Erythroblast (primary cell): ENCODE results near the gene MYNN.

Source experiments
- DNase-seq, 2 experiments: peaks; one replicate each; lab custom pipeline; 2025; lab: John Stamatoyannopoulos, UW
- GATA1 ChIP-seq: IDR thresholded peaks from 2 replicates; pipeline ENCODE4 v1.6.1; 2011; ENCODE audit warnings: low read depth, mild to moderate bottlenecking, control low read depth, low read length, moderate library complexity
- POLR2A ChIP-seq: IDR thresholded peaks from 2 replicates; pipeline ENCODE4 v1.6.1; 2011; ENCODE audit warnings: mild to moderate bottlenecking, low read length

Gene MYNN

GRCh38 chr3:169764882-169765612 is 8.1 kb upstream of the MYNN start, which contains the start of gene TERC:
TERC (minus strand) TSS chr3:169765060.
- no peak for TF ChIP-seq GATA1
- TF ChIP-seq POLR2A, result peak; percentile 95
- peak; percentile 91 to 92 for DNase-seq

DNA sequence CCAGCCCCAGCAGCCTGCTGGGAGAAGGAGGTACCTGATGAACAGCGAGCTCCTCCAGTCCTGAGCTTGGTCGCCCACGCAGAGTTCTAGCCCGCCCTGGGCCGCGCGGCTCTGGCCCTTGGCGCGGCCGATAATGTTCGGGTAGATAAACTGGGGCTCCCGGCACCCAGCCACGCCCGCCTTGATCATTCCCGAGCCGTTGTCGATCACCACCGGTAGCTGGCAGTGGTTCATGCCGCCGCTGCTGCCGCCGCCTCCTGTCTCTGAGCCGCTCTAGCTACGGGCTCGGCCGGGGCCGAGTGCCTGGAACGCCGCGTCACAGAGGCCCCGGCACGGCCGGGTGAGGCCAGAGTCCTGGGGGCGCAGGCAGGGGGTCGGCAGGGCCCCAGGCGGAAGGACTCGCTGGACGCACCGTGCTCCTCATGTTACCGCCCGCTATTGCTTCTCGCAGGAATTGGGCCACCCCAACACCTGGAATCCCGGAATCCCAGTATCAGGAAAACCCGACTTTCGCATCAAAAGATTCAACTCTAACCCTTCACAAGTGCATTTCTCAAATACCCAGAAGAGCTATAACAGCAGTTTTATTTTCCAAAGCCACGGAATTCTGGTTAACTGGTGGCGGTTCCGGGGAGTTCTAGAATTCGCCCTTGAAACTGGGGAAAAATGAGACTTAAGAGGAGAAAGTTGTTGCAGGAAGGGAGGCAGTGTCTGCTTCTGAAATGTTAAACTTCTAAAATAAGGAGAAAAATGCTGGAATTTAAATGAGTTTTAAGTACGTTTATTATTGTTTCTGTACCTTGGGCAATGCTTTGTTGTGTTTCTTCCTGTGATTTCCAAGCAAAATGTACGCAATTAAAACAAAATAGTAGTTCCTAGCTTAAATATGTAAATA is 3.7 kb upstream of the MYNN start, which contains the start of gene ACTRT3:
TSS of gene ACTRT3 (minus strand) at position 275 of the 895 bp plus-strand sequence. CDS start at position 234, 41 bp downstream.
- no peak for TF ChIP-seq GATA1
- TF ChIP-seq POLR2A, result peak; percentile 83
- peak; percentile 89 to 90 for DNase-seq

DNA sequence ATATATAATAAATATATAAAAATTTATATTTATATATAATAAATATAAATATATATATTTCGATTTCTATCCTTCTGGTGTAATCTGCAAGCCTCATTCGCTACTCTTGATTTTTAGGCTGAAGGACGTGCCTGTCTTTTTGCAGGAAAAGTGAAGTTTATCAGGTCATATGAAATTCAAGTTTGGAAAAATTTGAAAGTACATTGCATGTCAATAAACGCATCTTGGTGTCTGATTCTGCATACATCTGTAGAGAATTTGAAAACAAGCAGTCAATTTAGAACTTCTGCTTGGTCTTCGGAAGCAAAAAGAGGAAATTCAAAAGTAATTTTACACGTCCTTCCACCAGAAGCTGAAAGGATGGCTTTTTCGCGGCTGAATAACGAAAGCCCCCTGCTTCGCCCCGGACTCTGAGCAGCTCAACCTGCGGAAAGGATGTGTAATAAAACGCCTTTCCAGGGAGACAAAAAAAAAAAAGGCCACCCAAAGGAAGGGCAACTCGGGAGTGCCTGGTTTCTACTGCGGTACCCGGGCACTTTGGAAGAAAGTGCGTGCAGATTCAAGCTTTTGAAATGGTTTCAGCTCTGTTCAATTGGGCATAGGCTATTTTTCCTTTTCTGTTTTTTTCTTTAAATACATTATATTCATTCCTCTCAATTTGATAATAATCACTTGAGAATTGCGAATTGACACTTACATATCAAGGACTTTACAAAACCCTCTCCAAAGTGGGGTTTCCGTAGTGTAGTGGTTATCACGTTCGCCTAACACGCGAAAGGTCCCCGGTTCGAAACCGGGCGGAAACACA is 1.5 kb upstream of the MYNN start:
- TF ChIP-seq GATA1, result no peak
- TF ChIP-seq POLR2A, result peak; percentile 66
- DNase-seq, result peak; percentile 90 to 95

DNA sequence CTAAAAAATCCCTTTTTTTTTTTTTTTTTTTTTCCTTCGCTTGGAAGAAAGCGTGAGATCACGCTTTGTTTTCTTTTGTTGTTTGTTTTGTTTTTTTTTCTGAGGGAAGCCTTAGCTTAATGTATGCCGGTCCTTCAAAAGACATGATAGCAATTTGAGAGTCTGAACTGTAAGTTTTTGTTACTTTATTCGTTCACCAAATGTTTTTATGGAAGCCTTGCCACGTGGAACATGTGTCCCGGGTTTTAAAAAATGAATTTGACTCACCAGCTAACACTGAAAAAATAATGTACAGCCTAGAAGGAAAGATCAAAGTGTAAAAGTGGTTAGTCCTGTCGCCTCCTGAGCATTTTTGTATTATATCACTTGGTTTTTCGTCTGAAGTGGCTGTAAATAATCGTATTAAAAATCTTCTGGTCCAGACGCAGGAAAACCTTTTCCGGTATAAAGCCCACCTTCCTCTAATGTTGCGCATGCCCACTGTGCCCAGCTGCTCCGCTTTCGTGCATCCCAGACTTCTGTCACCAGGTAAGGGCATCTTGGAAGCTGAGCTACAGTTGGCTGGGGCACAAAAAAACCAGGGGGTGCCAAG is 795 bp upstream of the MYNN start:
- no peak for TF ChIP-seq POLR2A
- no peak for TF ChIP-seq GATA1
- DNase-seq, result peak; percentile 80 to 89

DNA sequence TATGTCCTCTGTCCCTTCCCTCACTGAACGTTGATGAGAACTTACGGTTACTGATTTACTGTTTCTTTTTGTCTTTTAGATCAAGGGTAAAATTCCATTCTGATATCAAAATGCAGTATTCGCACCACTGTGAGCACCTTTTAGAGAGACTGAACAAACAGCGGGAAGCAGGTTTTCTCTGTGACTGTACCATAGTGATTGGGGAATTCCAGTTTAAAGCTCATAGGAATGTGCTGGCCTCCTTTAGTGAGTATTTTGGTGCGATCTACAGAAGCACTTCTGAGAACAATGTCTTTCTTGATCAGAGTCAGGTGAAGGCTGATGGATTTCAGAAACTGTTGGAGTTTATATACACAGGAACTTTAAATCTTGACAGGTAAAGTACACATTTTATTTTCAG is 990 bp downstream of the MYNN start:
- TF ChIP-seq GATA1, result no peak
- TF ChIP-seq POLR2A, result no peak
- DNase-seq, result peak in 1 of 2 experiments; percentile 49

- no peak for DNase-seq
- no peak for TF ChIP-seq GATA1
- no peak for TF ChIP-seq POLR2A
These were observed 4.6 kb downstream of the MYNN start for GRCh38 chr3:169777822-169778221.

DNA sequence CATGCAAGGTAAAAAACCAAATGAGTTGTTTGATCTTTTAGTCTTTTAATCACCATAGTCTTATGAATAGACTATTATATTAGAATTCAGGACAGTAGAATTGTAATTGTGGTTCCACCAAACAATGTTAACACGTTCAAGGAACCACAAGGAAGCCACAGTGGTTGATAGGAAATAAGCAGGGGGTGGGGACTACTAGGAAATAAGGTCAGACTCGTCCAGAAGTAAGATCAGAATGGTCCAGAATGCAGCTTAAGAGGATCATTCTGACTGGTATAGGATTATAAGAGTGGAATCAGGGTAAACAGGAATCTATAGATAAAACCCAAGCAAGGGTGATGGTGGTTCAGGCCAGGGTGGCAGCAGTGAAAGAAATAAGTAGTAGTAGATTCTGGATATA is 7.5 kb downstream of the MYNN start:
- peak in 1 of 2 experiments; percentile 79 for DNase-seq
- no peak for TF ChIP-seq POLR2A
- TF ChIP-seq GATA1, result no peak

DNA sequence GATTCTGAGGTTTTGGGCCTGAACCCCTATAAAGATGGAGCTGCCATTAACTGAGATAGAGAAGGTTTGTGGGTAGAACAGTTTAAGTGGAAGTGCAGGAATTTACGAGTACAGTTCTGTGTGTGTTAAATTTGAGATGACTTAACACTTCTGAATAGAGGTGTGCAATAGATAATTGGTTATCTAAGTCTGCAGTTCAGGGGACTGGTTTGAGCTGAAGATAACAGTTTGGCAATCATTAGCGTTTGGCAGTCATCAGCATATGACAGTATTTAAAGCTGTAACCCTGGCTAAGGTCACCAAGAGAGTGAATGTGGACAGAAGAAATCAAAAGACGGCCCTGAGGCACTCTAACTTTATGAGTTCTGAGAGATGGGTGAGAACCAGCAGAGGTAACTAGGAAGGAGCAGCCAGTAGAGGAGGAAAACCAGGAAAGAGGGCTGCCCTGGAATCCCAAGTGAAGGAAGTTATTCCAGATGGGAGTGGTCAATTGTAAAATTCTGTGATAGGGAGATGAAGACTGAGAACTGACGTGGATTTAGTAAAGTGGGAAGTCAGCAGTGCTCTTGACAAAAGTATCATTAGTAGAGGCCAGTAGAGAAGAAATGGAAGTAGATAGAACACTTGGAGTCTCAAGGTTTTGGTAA is 8.1 kb downstream of the MYNN start:
- TF ChIP-seq POLR2A (no peak), GATA1 (peak; percentile 55)
- peak; percentile 92 to 98 for DNase-seq

DNA sequence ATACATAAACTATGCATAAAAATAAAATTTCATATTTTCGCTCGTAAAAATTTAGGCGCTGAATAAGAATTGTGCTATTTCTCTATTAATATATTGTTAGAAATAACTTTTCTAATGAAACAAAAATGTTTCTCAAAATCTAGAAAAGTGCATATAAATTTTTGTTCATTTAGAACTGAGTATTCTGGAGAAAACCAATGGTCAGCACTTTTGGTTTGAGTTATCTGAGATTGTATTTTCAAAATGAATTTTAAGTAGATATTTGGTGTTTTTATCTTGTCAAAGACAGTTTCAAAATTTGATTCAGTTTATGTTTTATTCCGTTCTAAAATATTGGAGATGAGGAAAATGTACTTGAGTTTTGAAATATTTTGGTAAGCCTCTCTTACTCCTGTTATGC is 13.9 kb downstream of the MYNN start:
- DNase-seq, result no peak
- TF ChIP-seq GATA1, result no peak
- no peak for TF ChIP-seq POLR2A

- TF ChIP-seq POLR2A (no peak), GATA1 (no peak)
These were observed 14.6 kb downstream of the MYNN start for GRCh38 chr3:169787791-169788190.

DNA sequence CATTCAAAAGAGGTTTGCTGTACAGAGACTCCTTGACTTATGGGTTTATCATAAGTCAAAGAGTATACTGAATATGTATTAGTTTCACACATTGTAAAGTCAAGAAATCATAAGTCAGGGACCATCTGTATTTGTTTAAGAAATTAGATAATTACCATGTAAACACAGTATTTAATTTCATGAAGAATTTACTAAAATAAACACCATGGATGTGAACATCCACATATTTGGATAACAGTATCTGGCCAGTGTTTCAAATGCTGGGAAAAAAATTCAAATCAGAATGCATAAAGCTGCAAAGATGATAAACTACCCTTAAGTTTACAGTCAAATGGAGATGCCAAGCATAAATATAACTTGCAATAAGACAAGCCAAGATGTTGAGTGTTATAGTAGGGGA is 17.0 kb downstream of the MYNN start:
- TF ChIP-seq GATA1 (no peak), POLR2A (no peak)
- no peak for DNase-seq

More at GRCh38 chr3:169787791-169788190, 14.6 kb downstream of the MYNN start:
- no peak for DNase-seq

DNA sequence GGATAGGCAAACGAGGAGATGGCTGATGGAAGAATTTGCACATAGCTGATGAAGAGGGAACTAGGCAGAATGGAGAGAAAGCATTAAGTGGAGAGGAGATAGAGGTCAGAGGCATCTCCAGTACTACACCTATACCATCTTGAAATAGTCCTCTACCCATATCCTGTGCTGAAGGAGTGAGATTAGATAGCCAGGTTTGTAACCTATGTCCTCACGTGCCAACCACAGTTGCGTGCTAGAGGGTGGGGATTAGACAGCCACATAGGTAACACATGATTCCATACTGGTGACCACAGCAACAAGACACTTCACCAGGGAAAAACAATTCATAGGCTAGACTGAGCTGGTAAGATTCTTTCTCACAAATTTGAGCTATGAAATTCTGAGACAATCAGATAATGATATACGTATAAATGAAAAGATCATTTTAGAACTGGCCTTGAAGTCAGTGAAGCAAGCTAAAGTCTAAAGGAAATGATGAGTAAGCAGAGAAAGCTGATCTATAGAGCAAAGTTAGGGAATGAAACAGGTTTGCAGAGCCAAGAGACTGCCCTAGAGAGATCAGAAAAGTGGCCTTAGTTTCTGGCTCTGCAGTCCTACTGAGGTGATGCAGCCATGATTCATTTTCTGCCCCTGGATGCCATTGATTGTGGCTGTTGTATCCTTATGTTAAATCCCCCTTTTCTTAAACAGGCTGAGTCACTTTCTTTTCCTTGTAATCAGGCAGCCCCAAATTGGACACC is 17.7 kb downstream of the MYNN start:
- no peak for DNase-seq
- TF ChIP-seq GATA1 (no peak), POLR2A (no peak)

DNA sequence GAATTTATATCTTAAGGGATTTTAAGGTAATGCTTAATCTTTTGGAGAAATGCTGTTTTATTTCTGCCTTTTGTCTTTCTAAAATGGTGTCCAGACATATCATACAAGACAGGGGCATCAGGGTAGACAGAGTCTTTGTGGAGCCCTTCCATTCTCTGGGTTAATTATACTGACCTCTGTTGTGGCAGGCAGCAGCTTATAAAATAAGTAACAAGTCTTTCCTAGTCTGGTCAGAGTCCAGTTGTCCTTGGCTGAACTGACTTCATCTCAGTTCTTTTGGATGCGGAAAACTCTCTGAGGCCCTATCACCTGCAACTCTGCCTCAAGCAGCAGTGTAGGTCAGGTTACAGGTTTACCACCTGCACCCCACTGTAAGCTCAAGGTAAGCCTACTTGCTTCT is 19.2 kb downstream of the MYNN start:
- no peak for TF ChIP-seq POLR2A
- no peak for TF ChIP-seq GATA1
- DNase-seq, result no peak
